Measurements from ENCODE around the gene C5orf52. TPM values are rescaled to one million over a fixed set of nuclear protein-coding genes. Genes with fewer than 3 reads are reported as not detected.
"Not testable (repeated sequence)": the region's sequence is repeated elsewhere in the genome, so short reads cannot be mapped to it uniquely, and the experiment has no call there.

C5orf52 gene
- total RNA-seq, 1 donor from 2014 or later, result not detected

DNA sequence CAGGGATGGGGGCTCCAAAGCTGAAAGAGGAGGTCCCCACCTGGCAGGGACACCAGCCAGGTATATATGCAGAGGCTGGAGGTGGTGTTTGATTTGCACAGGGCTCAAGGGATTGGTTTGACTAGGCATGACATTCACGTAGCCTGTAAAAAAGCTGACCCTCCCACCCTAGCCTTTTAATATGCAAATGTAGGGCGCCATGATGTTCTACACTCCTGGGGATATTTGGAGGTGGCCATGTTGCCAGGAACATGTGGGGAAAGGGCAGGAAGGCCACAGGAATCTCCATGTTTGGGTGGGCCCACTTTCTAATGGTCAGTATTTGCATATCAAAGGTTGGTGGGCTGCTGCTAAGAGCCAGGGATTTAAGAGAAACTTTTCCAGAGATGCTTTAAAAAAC lies 47.9 kb downstream of the C5orf52 start:
- intact Hi-C loops (cut with DNase I), result no loop called here
- peaks cover 8% of the 10 kb centered on the region for H3K4me1 ChIP-seq
- no peak for TF ChIP-seq CTCF (IDR thresholded peaks at IDR 0.05)

DNA sequence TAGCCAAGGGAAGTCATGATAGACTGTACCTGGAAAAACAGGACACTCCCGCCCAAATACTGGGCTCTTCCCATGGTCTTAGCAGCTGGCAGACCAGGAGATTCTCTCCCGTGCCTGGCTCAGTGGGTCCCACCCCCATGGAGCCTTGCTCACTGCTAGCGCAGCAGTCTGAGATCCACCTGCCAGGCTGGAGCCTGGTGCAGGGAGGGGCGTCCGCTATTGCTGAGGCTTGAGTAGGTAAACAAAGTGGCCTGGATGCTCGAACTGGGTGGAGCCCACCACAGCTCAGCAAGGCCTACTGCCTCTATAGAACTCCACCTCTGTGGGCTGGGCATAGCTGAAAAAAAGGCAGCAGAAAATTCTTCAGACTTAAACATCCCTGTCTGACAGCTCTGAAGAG lies 49.8 kb downstream of the C5orf52 start:
- H3K36me3 ChIP-seq, result no peaks in the 10 kb centered on the region
- peaks cover 8% of the 10 kb centered on the region for H3K4me1 ChIP-seq
- DNase-seq (no peak), ATAC-seq (no peak)
- intact Hi-C loops (cut with DNase I), result no loop called here
- no peaks in the 10 kb centered on the region for H3K9me3 ChIP-seq
- H3K4me3 ChIP-seq, result no peak overlapping the region
- no peak for TF ChIP-seq CTCF (IDR thresholded peaks at IDR 0.05)
- no peak overlapping the region for H3K27ac ChIP-seq
- no peaks in the 10 kb centered on the region for H3K27me3 ChIP-seq (ENCODE audit: low read depth)

More for the DNA sequence above, 47.9 kb downstream of the C5orf52 start:
- Histone ChIP-seq H3K27me3 (ENCODE audit: low read depth) (no peaks in the 10 kb centered on the region), H3K4me3 (no peak overlapping the region), H3K9me3 (no peaks in the 10 kb centered on the region), H3K27ac (no peak overlapping the region), H3K36me3 (no peaks in the 10 kb centered on the region)
- ATAC-seq, result no peak
- no peak for DNase-seq

- ATAC-seq; H3K27ac ChIP-seq; H3K36me3 ChIP-seq; H3K4me3 ChIP-seq; H3K4me1 ChIP-seq; DNase-seq; intact Hi-C loops (cut with DNase I); H3K9me3 ChIP-seq; H3K27me3 ChIP-seq (ENCODE audit: low read depth): not testable (repeated sequence)
These were observed 51.6 kb downstream of the C5orf52 start for GRCh38 chr5:157722895-157723294.

GRCh38 chr5:157726607-157727006 lies 55.3 kb downstream of the C5orf52 start:
- H3K27me3 ChIP-seq (ENCODE audit: low read depth); H3K4me1 ChIP-seq; H3K9me3 ChIP-seq; DNase-seq; H3K27ac ChIP-seq; ATAC-seq; H3K36me3 ChIP-seq; H3K4me3 ChIP-seq; intact Hi-C loops (cut with DNase I): not testable (repeated sequence)

- H3K9me3 ChIP-seq; H3K36me3 ChIP-seq; ATAC-seq; H3K27me3 ChIP-seq (ENCODE audit: low read depth); H3K4me3 ChIP-seq; H3K27ac ChIP-seq; DNase-seq; intact Hi-C loops (cut with DNase I): not testable (repeated sequence)
- peaks cover 12% of the 10 kb centered on the region for H3K4me1 ChIP-seq
These were observed 56.5 kb downstream of the C5orf52 start for GRCh38 chr5:157727858-157728257.

Other genes with a start within 250 kb of the C5orf52 start
- gene NIPAL4, start 211.3 kb upstream of the C5orf52 start, total RNA-seq, result not detected
- 12.0 TPM for gene ADAM19, start 95.8 kb upstream of the C5orf52 start, total RNA-seq
- gene SOX30, start 19.1 kb upstream of the C5orf52 start, total RNA-seq, result not detected
- gene THG1L, start 59.9 kb downstream of the C5orf52 start, total RNA-seq, result 11.3 TPM
- gene LSM11, start 72.2 kb downstream of the C5orf52 start, total RNA-seq, result 3.1 TPM
- gene CLINT1, start 187.6 kb downstream of the C5orf52 start, total RNA-seq, result 79.2 TPM